Glomerular visceral epithelial cell (primary cell): ENCODE measurements around the gene ESRP2.

ENCODE experiments used
- DNase-seq: peaks from one replicate; pipeline ENCODE4 v3.0.0-alpha.2; 2016; ENCODE audit errors: extremely low spot score

ESRP2 gene

GRCh38 chr16:68217506-68217905, 18.4 kb downstream of the ESRP2 start:
- no peak for DNase-seq

- no peak for DNase-seq
Measured at GRCh38 chr16:68216240-68216639, 19.7 kb downstream of the ESRP2 start.

GRCh38 chr16:68215302-68215701, 20.6 kb downstream of the ESRP2 start:
- DNase-seq = no peak

GRCh38 chr16:68214726-68215125, 21.2 kb downstream of the ESRP2 start:
- no peak for DNase-seq

GRCh38 chr16:68206245-68206644, 29.7 kb downstream of the ESRP2 start:
- DNase-seq = no peak

- no peak for DNase-seq
Measured at GRCh38 chr16:68202091-68202519, 33.8 kb downstream of the ESRP2 start.

- DNase-seq = peak; percentile 17
Measured at GRCh38 chr16:68200088-68200783, 35.7 kb downstream of the ESRP2 start.

- DNase-seq = peak; percentile 71
Measured at GRCh38 chr16:68197250-68197649, 38.7 kb downstream of the ESRP2 start.

- DNase-seq = no peak
Measured at GRCh38 chr16:68194251-68194650, 41.7 kb downstream of the ESRP2 start.

GRCh38 chr16:68190736-68191510, 45.0 kb downstream of the ESRP2 start:
- DNase-seq = no peak

- DNase-seq = no peak
Measured at GRCh38 chr16:68190081-68190480, 45.8 kb downstream of the ESRP2 start.

GRCh38 chr16:68188170-68188569, 47.8 kb downstream of the ESRP2 start:
- DNase-seq = no peak

GRCh38 chr16:68187505-68187904, 48.4 kb downstream of the ESRP2 start:
- DNase-seq = no peak

GRCh38 chr16:68186877-68187276, 49.0 kb downstream of the ESRP2 start:
- no peak for DNase-seq

GRCh38 chr16:68183046-68183445, 52.9 kb downstream of the ESRP2 start:
- DNase-seq = no peak

- DNase-seq = no peak
Measured at GRCh38 chr16:68179855-68180254, 56.1 kb downstream of the ESRP2 start.

- DNase-seq = no peak
Measured at GRCh38 chr16:68179196-68179795, 56.6 kb downstream of the ESRP2 start.
